ENCODE data around the gene U2SURP. TPM values are rescaled to one million over a fixed set of nuclear protein-coding genes. Genes with fewer than 3 reads are reported as not detected.

U2SURP gene
- total and polyA plus RNA-seq, 2 experiments from 2014 or later: 41.5 to 71.4 TPM

DNA sequence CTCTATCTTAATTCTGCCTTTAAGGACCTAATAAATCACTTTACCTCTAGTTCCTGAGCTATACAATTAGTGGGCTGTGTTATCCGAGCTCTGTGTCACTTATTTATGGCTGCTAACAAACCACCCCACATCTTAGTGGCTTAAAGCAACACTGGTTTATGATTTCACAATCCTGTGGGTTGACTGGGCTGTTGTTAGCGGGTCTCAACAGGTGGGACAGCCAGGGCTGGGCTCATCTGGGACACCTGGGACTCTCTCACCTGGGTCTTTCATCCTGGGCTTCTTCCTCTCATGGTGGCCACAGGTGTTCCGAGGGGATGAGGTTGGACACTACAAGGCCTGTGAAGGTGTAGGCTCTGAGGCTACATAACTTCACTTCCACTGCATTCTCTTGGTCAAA, 82.4 kb downstream of the U2SURP start:
- no peak overlapping the region for H3K4me3 ChIP-seq
- no peaks in the 10 kb centered on the region for H3K27me3 ChIP-seq
- no peak for DNase-seq (ENCODE audit: low spot score)
- H3K9me3 ChIP-seq (ENCODE audit: low read depth): no peaks in the 10 kb centered on the region
- no peaks in the 10 kb centered on the region for H3K36me3 ChIP-seq (replicated peaks; ENCODE audit: insufficient read depth, low read depth)
- no peaks in the 10 kb centered on the region for H3K9me2 ChIP-seq (replicated peaks; ENCODE audit: insufficient read depth)
- H3K27ac ChIP-seq: no peak overlapping the region
- 91% methylated on average over 3 of the region's 3 CpGs for WGBS (ENCODE audit: low lambda C conversion rate, missing lambda C conversion rate)
- H3K4me1 ChIP-seq (ENCODE audit: insufficient read depth): no peaks in the 10 kb centered on the region
- H3K4me2 ChIP-seq: no peak overlapping the region
- no peaks in the 10 kb centered on the region for H3K79me2 ChIP-seq
- no peak overlapping the region for H2AFZ ChIP-seq
- no peaks in the 10 kb centered on the region for H4K20me1 ChIP-seq (ENCODE audit: insufficient read depth, poor library complexity, severe bottlenecking)
- TF ChIP-seq EZH2 (IDR thresholded peaks at IDR 0.05; ENCODE audit: borderline replicate concordance) (no peak), EZH2phosphoT487 (IDR thresholded peaks at IDR 0.05; ENCODE audit: low read depth, severe bottlenecking, unreplicated experiment) (no peak)
- TF ChIP-seq, protein P1, sequence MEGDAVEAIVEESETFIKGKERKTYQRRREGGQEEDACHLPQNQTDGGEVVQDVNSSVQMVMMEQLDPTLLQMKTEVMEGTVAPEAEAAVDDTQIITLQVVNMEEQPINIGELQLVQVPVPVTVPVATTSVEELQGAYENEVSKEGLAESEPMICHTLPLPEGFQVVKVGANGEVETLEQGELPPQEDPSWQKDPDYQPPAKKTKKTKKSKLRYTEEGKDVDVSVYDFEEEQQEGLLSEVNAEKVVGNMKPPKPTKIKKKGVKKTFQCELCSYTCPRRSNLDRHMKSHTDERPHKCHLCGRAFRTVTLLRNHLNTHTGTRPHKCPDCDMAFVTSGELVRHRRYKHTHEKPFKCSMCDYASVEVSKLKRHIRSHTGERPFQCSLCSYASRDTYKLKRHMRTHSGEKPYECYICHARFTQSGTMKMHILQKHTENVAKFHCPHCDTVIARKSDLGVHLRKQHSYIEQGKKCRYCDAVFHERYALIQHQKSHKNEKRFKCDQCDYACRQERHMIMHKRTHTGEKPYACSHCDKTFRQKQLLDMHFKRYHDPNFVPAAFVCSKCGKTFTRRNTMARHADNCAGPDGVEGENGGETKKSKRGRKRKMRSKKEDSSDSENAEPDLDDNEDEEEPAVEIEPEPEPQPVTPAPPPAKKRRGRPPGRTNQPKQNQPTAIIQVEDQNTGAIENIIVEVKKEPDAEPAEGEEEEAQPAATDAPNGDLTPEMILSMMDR (IDR thresholded peaks at IDR 0.05; ENCODE audit: poor library complexity): no peak

- H3K9me3 ChIP-seq (ENCODE audit: low read depth): no peaks in the 10 kb centered on the region
- no peak for TF ChIP-seq EZH2 (IDR thresholded peaks at IDR 0.05; ENCODE audit: borderline replicate concordance)
- WGBS (ENCODE audit: low lambda C conversion rate, missing lambda C conversion rate): 93% methylated on average over 17 of the region's 17 CpGs
- DNase-seq (ENCODE audit: low spot score): no peak
- H3K27ac ChIP-seq: no peak overlapping the region
- H4K20me1 ChIP-seq (ENCODE audit: insufficient read depth, poor library complexity, severe bottlenecking): no peaks in the 10 kb centered on the region
- H2AFZ ChIP-seq: no peak overlapping the region
- H3K79me2 ChIP-seq: no peaks in the 10 kb centered on the region
- no peaks in the 10 kb centered on the region for H3K4me1 ChIP-seq (ENCODE audit: insufficient read depth)
- H3K4me2 ChIP-seq: no peak overlapping the region
- no peaks in the 10 kb centered on the region for H3K27me3 ChIP-seq
- no peaks in the 10 kb centered on the region for H3K36me3 ChIP-seq (replicated peaks; ENCODE audit: insufficient read depth, low read depth)
- no peak overlapping the region for H3K4me3 ChIP-seq
- H3K9me2 ChIP-seq (replicated peaks; ENCODE audit: insufficient read depth): no peaks in the 10 kb centered on the region
Observed at GRCh38 chr3:143084856-143085731, 83.7 kb downstream of the U2SURP start.

DNA sequence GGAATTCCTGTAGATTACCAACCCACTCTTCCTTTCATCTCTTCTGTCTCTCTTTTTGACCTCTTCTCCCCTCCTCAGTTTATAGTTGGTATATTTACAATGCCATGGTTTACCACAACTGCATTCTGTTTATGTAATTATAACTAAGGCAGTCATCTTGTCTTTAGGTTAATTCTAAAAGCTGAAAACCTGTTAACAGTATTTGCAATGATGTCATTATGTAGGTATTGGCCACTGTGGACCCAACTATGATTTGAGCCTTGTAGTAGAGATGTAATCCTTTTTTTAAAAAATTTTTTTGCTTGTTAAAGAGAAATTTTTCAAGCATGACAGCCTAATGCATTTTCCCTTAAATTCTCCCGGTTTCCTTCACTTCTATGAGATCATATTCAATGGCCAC, 87.5 kb downstream of the U2SURP start:
- H4K20me1 ChIP-seq (ENCODE audit: insufficient read depth, poor library complexity, severe bottlenecking): no peaks in the 10 kb centered on the region
- DNase-seq (ENCODE audit: low spot score): no peak
- H3K27ac ChIP-seq: no peak overlapping the region
- H3K9me3 ChIP-seq (ENCODE audit: low read depth): no peaks in the 10 kb centered on the region
- H3K27me3 ChIP-seq: no peaks in the 10 kb centered on the region
- H3K36me3 ChIP-seq (replicated peaks; ENCODE audit: insufficient read depth, low read depth): no peaks in the 10 kb centered on the region
- H3K4me2 ChIP-seq: no peak overlapping the region
- TF ChIP-seq EZH2 (IDR thresholded peaks at IDR 0.05; ENCODE audit: borderline replicate concordance) (no peak), EZH2phosphoT487 (IDR thresholded peaks at IDR 0.05; ENCODE audit: low read depth, severe bottlenecking, unreplicated experiment) (no peak)
- TF ChIP-seq, protein P1 (IDR thresholded peaks at IDR 0.05; ENCODE audit: poor library complexity): no peak
- H3K4me3 ChIP-seq: no peak overlapping the region
- 95% methylated on average over 1 of the region's 1 CpG for WGBS (ENCODE audit: low lambda C conversion rate, missing lambda C conversion rate)
- H3K4me1 ChIP-seq (ENCODE audit: insufficient read depth): no peaks in the 10 kb centered on the region
- H3K79me2 ChIP-seq: no peaks in the 10 kb centered on the region
- H2AFZ ChIP-seq: no peak overlapping the region
- H3K9me2 ChIP-seq (replicated peaks; ENCODE audit: insufficient read depth): no peaks in the 10 kb centered on the region

DNA sequence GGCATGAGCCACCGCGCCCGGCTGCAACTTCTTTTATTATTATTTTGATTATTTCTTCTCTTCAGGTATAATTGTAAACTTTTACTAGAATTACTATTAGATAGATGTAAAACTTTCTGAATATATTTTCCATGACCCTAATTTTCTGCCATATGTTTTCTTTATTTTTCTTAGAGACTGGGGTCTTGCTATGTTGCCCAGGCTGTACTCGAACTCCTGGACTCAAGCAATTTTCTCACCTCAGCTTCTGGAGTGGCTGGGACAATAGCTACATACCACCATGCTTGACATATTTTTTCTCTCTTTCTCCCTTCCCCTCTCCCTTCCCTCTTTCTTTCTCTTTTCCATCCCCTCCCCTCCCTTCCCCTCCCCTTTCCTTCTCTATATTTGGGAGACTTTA, 88.6 kb downstream of the U2SURP start:
- no peaks in the 10 kb centered on the region for H3K4me1 ChIP-seq (ENCODE audit: insufficient read depth)
- no peaks in the 10 kb centered on the region for H4K20me1 ChIP-seq (ENCODE audit: insufficient read depth, poor library complexity, severe bottlenecking)
- H3K4me3 ChIP-seq: no peak overlapping the region
- no peaks in the 10 kb centered on the region for H3K36me3 ChIP-seq (replicated peaks; ENCODE audit: insufficient read depth, low read depth)
- H3K79me2 ChIP-seq: no peaks in the 10 kb centered on the region
- TF ChIP-seq EZH2phosphoT487 (IDR thresholded peaks at IDR 0.05; ENCODE audit: low read depth, severe bottlenecking, unreplicated experiment): no peak
- no peak for TF ChIP-seq EZH2 (IDR thresholded peaks at IDR 0.05; ENCODE audit: borderline replicate concordance)
- TF ChIP-seq, protein P1 (IDR thresholded peaks at IDR 0.05; ENCODE audit: poor library complexity): no peak
- no peak overlapping the region for H2AFZ ChIP-seq
- no peak overlapping the region for H3K4me2 ChIP-seq
- no peak overlapping the region for H3K27ac ChIP-seq
- WGBS (ENCODE audit: low lambda C conversion rate, missing lambda C conversion rate): 98% methylated on average over 4 of the region's 4 CpGs
- DNase-seq (ENCODE audit: low spot score): no peak
- no peaks in the 10 kb centered on the region for H3K9me3 ChIP-seq (ENCODE audit: low read depth)
- H3K9me2 ChIP-seq (replicated peaks; ENCODE audit: insufficient read depth): no peaks in the 10 kb centered on the region
- H3K27me3 ChIP-seq: no peaks in the 10 kb centered on the region

All from hepatocyte (in vitro differentiated cells).